GM12801 (cell line): ENCODE results near the gene KCNK1.

Source experiments
- CTCF ChIP-seq: IDR thresholded peaks from one replicate; pipeline ENCODE4 v1.5.1; 2011; ENCODE audit warnings: control low read depth; ENCODE audit not compliant: insufficient read length; ENCODE audit errors: extremely low read depth

The KCNK1 gene

DNA sequence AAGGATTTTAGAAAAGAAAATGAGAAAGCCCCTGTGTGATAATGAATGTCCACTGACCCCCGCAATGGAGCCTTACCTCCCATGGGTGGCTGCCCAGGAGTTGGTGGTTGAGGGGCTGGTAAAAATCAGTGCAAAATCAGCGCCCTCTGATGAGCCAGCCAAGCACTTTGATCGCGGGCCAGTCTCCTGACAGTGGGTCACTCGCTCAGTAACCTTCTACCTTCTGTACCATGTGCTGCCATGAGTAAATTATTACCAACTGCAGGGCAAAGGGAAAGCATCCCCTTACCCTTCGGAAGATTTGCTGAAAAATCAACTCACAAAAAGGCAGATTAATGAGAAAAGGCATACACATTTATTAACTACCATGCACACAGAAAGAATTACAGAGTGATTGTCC is 58.8 kb downstream of the KCNK1 start:
- no peak for TF ChIP-seq CTCF

DNA sequence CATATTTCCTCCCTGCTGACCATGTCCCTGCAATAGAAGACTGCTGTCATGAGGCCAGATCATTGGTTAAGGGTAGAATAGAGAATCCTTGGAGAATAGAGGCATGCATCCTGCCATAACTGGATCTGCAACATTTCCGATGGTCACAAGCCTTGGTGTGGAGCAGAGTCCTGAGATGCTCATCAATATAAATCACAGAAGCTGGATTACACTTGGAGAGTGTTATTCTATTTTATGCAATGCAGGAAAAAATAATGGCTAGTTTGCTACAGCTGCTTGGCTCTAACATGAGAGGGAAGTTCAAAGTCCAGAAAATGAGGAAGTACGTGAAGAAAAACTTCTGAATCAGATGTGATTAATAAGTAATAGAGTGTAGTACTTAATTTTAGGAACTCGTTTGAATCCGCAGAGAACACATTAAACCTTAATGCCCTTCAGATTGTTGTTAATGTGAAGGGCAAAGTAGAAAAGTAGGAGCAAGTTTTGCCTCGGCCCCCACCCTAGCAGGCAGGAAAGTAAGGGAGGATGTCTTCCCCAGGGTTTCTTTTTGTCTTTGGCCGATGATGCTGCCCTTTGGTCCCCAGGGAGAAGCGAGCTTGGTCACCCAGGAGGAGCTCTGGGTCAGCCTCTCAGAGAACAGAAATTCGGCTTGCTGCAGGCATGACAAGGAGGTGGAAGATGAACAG is 59.5 kb downstream of the KCNK1 start:
- no peak for TF ChIP-seq CTCF

DNA sequence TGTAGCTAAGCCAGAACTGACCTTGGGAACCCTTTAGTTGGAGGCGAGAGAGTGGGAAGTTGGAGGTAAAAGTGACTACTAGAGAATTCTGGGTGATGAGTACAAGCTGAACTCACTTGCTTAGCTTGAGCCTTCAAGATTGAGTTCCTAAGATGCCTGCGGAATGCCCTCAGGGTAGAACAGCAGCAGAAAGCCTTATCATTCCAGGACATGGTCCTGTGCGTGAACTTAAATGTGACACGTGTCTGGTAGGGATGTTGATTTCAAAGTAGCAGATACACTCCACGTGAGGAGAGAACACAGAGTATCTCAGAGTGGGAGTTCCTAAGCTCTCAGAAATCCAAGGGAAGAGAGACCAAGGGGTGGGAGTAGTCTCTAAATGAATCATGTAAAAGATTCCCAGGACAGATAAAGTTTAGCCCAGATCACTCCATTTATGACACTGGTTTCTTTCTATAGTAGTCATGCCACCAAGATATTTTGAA is 60.1 kb downstream of the KCNK1 start:
- no peak for TF ChIP-seq CTCF

GRCh38 chr1:233675446-233675845 is 61.5 kb downstream of the KCNK1 start:
- no peak for TF ChIP-seq CTCF

- no peak for TF ChIP-seq CTCF
Measured at GRCh38 chr1:233675893-233676292, 62.0 kb downstream of the KCNK1 start.

GRCh38 chr1:233677690-233678354 is 63.9 kb downstream of the KCNK1 start:
- no peak for TF ChIP-seq CTCF

DNA sequence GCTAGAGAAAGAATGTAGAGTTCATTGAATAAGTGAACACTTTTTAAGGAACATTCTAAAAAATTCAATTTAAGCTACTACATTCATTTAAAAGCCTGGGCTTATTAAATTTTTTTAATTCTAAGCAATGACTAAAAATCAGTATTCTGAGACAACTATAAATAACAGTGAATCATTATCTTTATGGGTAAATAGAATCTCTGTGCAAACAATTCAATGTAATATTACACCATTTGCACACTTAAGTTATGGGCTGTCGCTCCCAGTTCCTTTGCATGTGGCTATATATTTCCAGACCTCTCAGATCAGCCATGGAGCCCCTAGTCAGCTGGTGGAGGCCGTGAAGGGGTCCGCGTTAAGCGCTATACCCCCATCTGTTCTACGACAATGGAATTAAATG is 65.1 kb downstream of the KCNK1 start:
- no peak for TF ChIP-seq CTCF
